Tibial nerve (tissue), 4 donors: ENCODE data around the gene CELSR1.

ENCODE experiments used
- CTCF ChIP-seq, 5 experiments: fragments of 200-600 bp in 3 of 5; fragments of 450-650 bp in 2 of 5; sonication (generic) in 3 of 5; IDR thresholded peaks; one replicate each; pipeline ENCODE4 v1.5.1; 2016 to 2019; ENCODE audit warnings: antibody characterized with exemption in 5 of 5, mild to moderate bottlenecking in 3 of 5, moderate library complexity in 2 of 5
- EP300 ChIP-seq, 2 donors: sonication (generic); formaldehyde crosslinking; IDR thresholded peaks; one replicate each; pipeline ENCODE4 v1.6.1; 2017; ENCODE audit warnings: antibody characterized with exemption in 2 of 2, mild to moderate bottlenecking in 1 of 2
- POLR2A ChIP-seq, 2 donors: fragments of 450-650 bp; IDR thresholded peaks; one replicate each; pipeline ENCODE4 v1.6.1; 2017; ENCODE audit warnings: antibody characterized with exemption in 2 of 2, mild to moderate bottlenecking in 2 of 2, moderate library complexity in 2 of 2

GRCh38 chr22:46361826-46362202, 175.6 kb downstream of the CELSR1 start:
- TF ChIP-seq CTCF (IDR thresholded peaks at IDR 0.05) (no peak), EP300 (IDR thresholded peaks at IDR 0.05) (no peak), POLR2A (IDR thresholded peaks at IDR 0.05) (no peak)
